ENCODE results near the gene ANKRD44.

Gene ANKRD44

DNA sequence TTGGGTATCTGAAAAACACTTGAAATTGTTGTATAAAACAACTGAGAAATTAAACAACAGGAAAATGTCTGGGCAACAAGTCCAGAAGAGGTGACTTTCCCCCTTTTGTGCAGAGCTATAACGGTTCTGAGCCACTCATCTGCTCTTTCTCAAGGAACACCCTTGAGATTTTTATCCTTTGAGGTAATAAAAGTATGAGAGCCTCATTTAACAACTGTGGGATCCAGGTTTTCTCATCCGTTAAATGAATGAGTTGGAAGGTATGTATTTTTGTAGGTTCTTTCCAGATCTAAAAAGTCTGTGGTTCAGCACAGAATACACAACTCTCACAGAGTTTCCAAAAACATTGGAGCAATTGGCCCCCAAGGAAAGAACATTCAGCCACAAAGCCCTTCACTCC is 93.0 kb downstream of the ANKRD44 start:
- no peak for ATAC-seq (ENCODE audit: insufficient read depth, low read depth)
- TF ChIP-seq EZH2 (IDR thresholded peaks at IDR 0.05; ENCODE audit: borderline replicate concordance, low read depth, low read length, severe bottlenecking), result no peak
- TF ChIP-seq, protein P1, sequence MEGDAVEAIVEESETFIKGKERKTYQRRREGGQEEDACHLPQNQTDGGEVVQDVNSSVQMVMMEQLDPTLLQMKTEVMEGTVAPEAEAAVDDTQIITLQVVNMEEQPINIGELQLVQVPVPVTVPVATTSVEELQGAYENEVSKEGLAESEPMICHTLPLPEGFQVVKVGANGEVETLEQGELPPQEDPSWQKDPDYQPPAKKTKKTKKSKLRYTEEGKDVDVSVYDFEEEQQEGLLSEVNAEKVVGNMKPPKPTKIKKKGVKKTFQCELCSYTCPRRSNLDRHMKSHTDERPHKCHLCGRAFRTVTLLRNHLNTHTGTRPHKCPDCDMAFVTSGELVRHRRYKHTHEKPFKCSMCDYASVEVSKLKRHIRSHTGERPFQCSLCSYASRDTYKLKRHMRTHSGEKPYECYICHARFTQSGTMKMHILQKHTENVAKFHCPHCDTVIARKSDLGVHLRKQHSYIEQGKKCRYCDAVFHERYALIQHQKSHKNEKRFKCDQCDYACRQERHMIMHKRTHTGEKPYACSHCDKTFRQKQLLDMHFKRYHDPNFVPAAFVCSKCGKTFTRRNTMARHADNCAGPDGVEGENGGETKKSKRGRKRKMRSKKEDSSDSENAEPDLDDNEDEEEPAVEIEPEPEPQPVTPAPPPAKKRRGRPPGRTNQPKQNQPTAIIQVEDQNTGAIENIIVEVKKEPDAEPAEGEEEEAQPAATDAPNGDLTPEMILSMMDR (IDR thresholded peaks at IDR 0.05; ENCODE audit: borderline replicate concordance, extremely low read depth, low read length, poor library complexity, severe bottlenecking), result no peak
- Histone ChIP-seq H3K4me3 (ENCODE audit: low read depth in 1 of 2, low read length in 2 of 2) (no peak overlapping the region), H3K4me2 (ENCODE audit: insufficient read depth, low read length) (no peak overlapping the region), H3K9ac (ENCODE audit: low read depth, low read length) (no peak overlapping the region), H3K9me3 (ENCODE audit: insufficient read depth, low read length, severe bottlenecking) (no peaks in the 10 kb centered on the region), H3K4me1 (ENCODE audit: insufficient read depth, low read length) (peaks cover 14% of the 10 kb centered on the region), H4K20me1 (ENCODE audit: insufficient read depth, low read length) (no peaks in the 10 kb centered on the region), H3K27me3 (ENCODE audit: insufficient read depth, low read length, poor library complexity) (no peaks in the 10 kb centered on the region), H3K27ac (ENCODE audit: low read length) (no peak overlapping the region), H3K36me3 (ENCODE audit: insufficient read depth, low read length) (no peaks in the 10 kb centered on the region), H3K79me2 (ENCODE audit: insufficient read depth, low read length) (peaks cover 4% of the 10 kb centered on the region), H2AFZ (ENCODE audit: low read depth, low read length) (no peak overlapping the region)
- DNase-seq, result no peak

DNA sequence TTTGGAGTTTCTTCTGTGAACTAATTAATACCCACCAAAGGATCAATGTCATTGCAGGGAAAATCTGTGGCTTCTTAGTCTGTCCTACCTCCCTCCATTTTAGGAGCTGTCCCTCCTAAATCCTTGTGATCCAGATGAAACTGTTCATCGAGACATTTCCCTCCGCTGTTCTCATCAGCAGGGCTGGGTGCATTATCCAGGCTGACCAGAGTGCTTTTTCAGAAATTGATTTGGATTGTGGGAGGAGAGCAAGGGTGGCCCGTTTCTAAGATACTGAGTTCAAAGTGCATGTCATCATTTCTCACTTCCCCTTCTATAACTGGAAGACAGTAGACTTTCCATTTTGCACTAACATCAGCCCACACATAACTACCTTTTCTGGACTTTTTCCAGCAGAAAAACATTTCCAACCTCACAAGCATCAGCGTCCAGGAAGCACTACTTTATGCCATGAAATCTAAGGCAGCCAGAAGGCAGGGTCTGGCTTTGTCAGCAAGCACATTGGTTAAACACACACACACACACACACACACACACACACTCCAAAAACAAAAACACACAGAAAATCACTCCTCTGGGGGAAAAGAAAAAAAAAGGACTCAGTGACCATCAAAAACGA is 94.1 kb downstream of the ANKRD44 start:
- peaks cover 23% of the 10 kb centered on the region for H3K4me1 ChIP-seq (ENCODE audit: insufficient read depth, low read length)
- H3K27ac ChIP-seq (ENCODE audit: low read length), result no peak overlapping the region
- no peak overlapping the region for H3K9ac ChIP-seq (ENCODE audit: low read depth, low read length)
- no peaks in the 10 kb centered on the region for H3K36me3 ChIP-seq (ENCODE audit: insufficient read depth, low read length)
- no peak for DNase-seq
- H2AFZ ChIP-seq (ENCODE audit: low read depth, low read length), result no peak overlapping the region
- no peaks in the 10 kb centered on the region for H3K27me3 ChIP-seq (ENCODE audit: insufficient read depth, low read length, poor library complexity)
- H4K20me1 ChIP-seq (ENCODE audit: insufficient read depth, low read length), result no peaks in the 10 kb centered on the region
- no peak overlapping the region for H3K4me3 ChIP-seq (ENCODE audit: low read depth in 1 of 2, low read length in 2 of 2)
- H3K9me3 ChIP-seq (ENCODE audit: insufficient read depth, low read length, severe bottlenecking), result no peaks in the 10 kb centered on the region
- no peak for ATAC-seq (ENCODE audit: insufficient read depth, low read depth)
- no peak overlapping the region for H3K4me2 ChIP-seq (ENCODE audit: insufficient read depth, low read length)
- H3K79me2 ChIP-seq (ENCODE audit: insufficient read depth, low read length), result peaks cover 15% of the 10 kb centered on the region
- no peak for TF ChIP-seq EZH2 (IDR thresholded peaks at IDR 0.05; ENCODE audit: borderline replicate concordance, low read depth, low read length, severe bottlenecking)
- TF ChIP-seq, protein P1 (IDR thresholded peaks at IDR 0.05; ENCODE audit: borderline replicate concordance, extremely low read depth, low read length, poor library complexity, severe bottlenecking), result no peak

DNA sequence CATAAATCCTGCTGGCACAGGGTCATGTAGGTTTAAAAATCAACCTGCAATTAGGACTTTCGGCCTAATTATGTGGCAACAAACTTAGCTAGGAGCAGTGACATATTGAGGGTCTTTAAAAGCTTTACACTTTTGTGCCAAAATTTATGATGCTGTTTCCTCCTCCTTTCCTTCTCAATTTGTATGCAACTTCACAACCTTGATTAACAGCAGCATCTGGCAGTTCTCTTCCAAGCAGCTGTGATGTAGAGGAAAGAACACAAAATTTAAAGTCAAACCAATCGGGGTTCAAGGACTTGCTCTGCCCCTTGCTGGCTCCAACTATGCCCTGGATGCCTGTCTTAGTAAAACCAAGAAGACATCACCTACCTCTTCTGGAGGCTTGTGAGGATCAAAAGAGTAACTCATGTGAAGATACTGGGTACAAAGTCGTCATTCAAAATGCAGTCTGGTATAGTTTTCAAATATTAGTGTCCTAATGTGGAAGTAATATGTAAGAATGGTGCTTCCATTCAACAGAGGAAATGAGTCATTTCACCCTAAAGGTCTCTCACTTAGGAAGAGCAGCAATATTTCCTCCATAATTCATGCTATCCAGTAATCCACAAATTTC is 94.7 kb downstream of the ANKRD44 start:
- ATAC-seq (ENCODE audit: insufficient read depth, low read depth) (no peak), DNase-seq (no peak)
- Histone ChIP-seq H3K4me3 (ENCODE audit: low read depth in 1 of 2, low read length in 2 of 2) (no peak overlapping the region), H3K4me2 (ENCODE audit: insufficient read depth, low read length) (no peak overlapping the region), H4K20me1 (ENCODE audit: insufficient read depth, low read length) (no peaks in the 10 kb centered on the region), H3K9ac (ENCODE audit: low read depth, low read length) (no peak overlapping the region), H2AFZ (ENCODE audit: low read depth, low read length) (no peak overlapping the region), H3K27ac (ENCODE audit: low read length) (0 out of 2 replicates have a peak overlapping the region, but pooled peaks have one; percentile 12), H3K36me3 (ENCODE audit: insufficient read depth, low read length) (no peaks in the 10 kb centered on the region), H3K27me3 (ENCODE audit: insufficient read depth, low read length, poor library complexity) (no peaks in the 10 kb centered on the region), H3K9me3 (ENCODE audit: insufficient read depth, low read length, severe bottlenecking) (no peaks in the 10 kb centered on the region), H3K79me2 (ENCODE audit: insufficient read depth, low read length) (peaks cover 20% of the 10 kb centered on the region), H3K4me1 (ENCODE audit: insufficient read depth, low read length) (peaks cover 26% of the 10 kb centered on the region)
- no peak for TF ChIP-seq EZH2 (IDR thresholded peaks at IDR 0.05; ENCODE audit: borderline replicate concordance, low read depth, low read length, severe bottlenecking)
- TF ChIP-seq, protein P1 (IDR thresholded peaks at IDR 0.05; ENCODE audit: borderline replicate concordance, extremely low read depth, low read length, poor library complexity, severe bottlenecking), result no peak
